ENCODE results near the gene KRTAP5-5.

DNA sequence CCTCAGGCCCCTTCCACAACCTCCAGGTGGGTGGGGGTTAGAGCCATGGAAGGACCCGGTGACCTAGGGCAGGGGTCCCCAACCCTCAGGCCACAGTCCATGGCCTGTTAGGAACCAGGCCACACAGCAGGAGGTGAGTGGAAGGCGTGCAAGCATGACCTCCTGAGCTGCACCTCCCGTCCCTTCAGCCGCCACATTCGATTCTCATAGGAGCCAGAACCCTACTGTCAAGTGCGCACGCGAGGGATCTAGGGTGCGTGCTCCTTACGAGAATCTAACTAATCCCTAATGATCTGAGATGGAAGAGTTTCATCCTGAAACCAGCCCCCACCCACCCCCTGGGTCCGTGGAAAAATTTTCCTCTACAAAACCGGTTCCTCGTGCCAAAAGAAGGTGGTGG, 4.0 kb upstream of the KRTAP5-5 start:
- TF ChIP-seq ZFP3 (CRISPR knock-in tag; IDR thresholded peaks at IDR 0.05) (no peak), ZNF70 (CRISPR knock-in tag; IDR thresholded peaks at IDR 0.05) (no peak), OSR1 (CRISPR knock-in tag; IDR thresholded peaks at IDR 0.05) (no peak), BACH2 (CRISPR knock-in tag; IDR thresholded peaks at IDR 0.05; ENCODE audit: borderline replicate concordance) (no peak)
- TF ChIP-seq, protein P1, sequence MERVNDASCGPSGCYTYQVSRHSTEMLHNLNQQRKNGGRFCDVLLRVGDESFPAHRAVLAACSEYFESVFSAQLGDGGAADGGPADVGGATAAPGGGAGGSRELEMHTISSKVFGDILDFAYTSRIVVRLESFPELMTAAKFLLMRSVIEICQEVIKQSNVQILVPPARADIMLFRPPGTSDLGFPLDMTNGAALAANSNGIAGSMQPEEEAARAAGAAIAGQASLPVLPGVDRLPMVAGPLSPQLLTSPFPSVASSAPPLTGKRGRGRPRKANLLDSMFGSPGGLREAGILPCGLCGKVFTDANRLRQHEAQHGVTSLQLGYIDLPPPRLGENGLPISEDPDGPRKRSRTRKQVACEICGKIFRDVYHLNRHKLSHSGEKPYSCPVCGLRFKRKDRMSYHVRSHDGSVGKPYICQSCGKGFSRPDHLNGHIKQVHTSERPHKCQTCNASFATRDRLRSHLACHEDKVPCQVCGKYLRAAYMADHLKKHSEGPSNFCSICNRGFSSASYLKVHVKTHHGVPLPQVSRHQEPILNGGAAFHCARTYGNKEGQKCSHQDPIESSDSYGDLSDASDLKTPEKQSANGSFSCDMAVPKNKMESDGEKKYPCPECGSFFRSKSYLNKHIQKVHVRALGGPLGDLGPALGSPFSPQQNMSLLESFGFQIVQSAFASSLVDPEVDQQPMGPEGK (CRISPR knock-in tag; IDR thresholded peaks at IDR 0.05; ENCODE audit: borderline replicate concordance), result no peak
- TF ChIP-seq, protein P2, sequence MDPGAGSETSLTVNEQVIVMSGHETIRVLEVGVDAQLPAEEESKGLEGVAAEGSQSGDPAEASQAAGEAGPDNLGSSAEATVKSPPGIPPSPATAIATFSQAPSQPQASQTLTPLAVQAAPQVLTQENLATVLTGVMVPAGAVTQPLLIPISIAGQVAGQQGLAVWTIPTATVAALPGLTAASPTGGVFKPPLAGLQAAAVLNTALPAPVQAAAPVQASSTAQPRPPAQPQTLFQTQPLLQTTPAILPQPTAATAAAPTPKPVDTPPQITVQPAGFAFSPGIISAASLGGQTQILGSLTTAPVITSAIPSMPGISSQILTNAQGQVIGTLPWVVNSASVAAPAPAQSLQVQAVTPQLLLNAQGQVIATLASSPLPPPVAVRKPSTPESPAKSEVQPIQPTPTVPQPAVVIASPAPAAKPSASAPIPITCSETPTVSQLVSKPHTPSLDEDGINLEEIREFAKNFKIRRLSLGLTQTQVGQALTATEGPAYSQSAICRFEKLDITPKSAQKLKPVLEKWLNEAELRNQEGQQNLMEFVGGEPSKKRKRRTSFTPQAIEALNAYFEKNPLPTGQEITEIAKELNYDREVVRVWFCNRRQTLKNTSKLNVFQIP (CRISPR knock-in tag; IDR thresholded peaks at IDR 0.05; ENCODE audit: borderline replicate concordance, low read depth), result no peak
- TF ChIP-seq, protein P3, sequence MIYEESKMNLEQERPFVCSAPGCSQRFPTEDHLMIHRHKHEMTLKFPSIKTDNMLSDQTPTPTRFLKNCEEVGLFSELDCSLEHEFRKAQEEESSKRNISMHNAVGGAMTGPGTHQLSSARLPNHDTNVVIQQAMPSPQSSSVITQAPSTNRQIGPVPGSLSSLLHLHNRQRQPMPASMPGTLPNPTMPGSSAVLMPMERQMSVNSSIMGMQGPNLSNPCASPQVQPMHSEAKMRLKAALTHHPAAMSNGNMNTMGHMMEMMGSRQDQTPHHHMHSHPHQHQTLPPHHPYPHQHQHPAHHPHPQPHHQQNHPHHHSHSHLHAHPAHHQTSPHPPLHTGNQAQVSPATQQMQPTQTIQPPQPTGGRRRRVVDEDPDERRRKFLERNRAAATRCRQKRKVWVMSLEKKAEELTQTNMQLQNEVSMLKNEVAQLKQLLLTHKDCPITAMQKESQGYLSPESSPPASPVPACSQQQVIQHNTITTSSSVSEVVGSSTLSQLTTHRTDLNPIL (CRISPR knock-in tag; IDR thresholded peaks at IDR 0.05; ENCODE audit: low read depth), result no peak

Measured in SK-N-SH treated with all-trans-retinoic acid at 6 μM for 48 hours (cell line).